Smooth muscle cell (in vitro differentiated cells): ENCODE measurements around the gene DSCAML1. TPM values are rescaled to one million over a fixed set of nuclear protein-coding genes. Genes with fewer than 3 reads are reported as not detected.

Experiments used
- DNase-seq: peaks from one replicate; lab custom pipeline; 2025; ENCODE audit not compliant: unreplicated experiment; lab: John Stamatoyannopoulos, UW
- H2AFZ ChIP-seq: fragments of 200-600 bp; sonication (generic); 2 replicates; pipeline ENCODE4 v1.6.0; 2016; ENCODE audit warnings: antibody characterized with exemption, low read depth, mild to moderate bottlenecking
- H3F3A ChIP-seq: fragments of 200-600 bp; sonication (generic); 2 replicates; pipeline ENCODE4 v1.6.0; 2017; ENCODE audit warnings: antibody characterized with exemption, low read depth
- H3K27ac ChIP-seq: fragments of 200-600 bp; sonication (generic); 2 replicates; pipeline ENCODE4 v1.5.1; 2016; ENCODE audit warnings: low read depth, mild to moderate bottlenecking
- H3K27me3 ChIP-seq: fragments of 200-600 bp; sonication (generic); 2 replicates; pipeline ENCODE4 v1.6.1; 2016; ENCODE audit warnings: low read depth, mild to moderate bottlenecking
- H3K36me3 ChIP-seq: fragments of 200-600 bp; sonication (generic); 2 replicates; pipeline ENCODE4 v1.5.1; 2016; ENCODE audit warnings: low read depth
- H3K4me1 ChIP-seq: fragments of 200-600 bp; sonication (generic); 2 replicates; pipeline ENCODE4 v1.5.1; 2016; ENCODE audit warnings: low read depth
- H3K4me2 ChIP-seq: fragments of 200-600 bp; sonication (generic); 2 replicates; pipeline ENCODE4 v1.6.0; 2016; ENCODE audit warnings: mild to moderate bottlenecking
- H3K4me3 ChIP-seq: fragments of 200-600 bp; sonication (generic); 2 replicates; pipeline ENCODE4 v1.5.1; 2016; ENCODE audit warnings: mild to moderate bottlenecking
- H3K79me2 ChIP-seq: fragments of 200-600 bp; sonication (generic); 2 replicates; pipeline ENCODE4 v1.6.0; 2016; ENCODE audit warnings: low read depth, mild to moderate bottlenecking
- H3K9ac ChIP-seq: fragments of 200-600 bp; sonication (generic); 2 replicates; pipeline ENCODE4 v1.6.0; 2016; ENCODE audit warnings: low read depth
- H3K9me3 ChIP-seq: fragments of 200-600 bp; sonication (generic); replicated peaks from 2 replicates; pipeline ENCODE4 v1.5.1; 2016; ENCODE audit warnings: low read depth
- H4K20me1 ChIP-seq: fragments of 200-600 bp; sonication (generic); 2 replicates; pipeline ENCODE4 v1.6.0; 2016; ENCODE audit warnings: low read depth
- CTCF ChIP-seq: fragments of 200-600 bp; sonication (generic); IDR thresholded peaks from 2 replicates; pipeline ENCODE4 v1.5.1; 2017; ENCODE audit warnings: borderline replicate concordance, mild to moderate bottlenecking, antibody characterized with exemption; ENCODE audit not compliant: insufficient read depth, poor library complexity, severe bottlenecking
- WGBS: methylation state at CpG from one replicate; pipeline ENCODE4 v1.1.7; 2016; ENCODE audit warnings: low lambda C conversion rate; 5-methylcytosine and 5-hydroxymethylcytosine counted together
- polyA plus RNA-seq: library from polyadenylated mRNA; unstranded; fragments of >200 nt; fragmentation: Nextera tagmentation; extraction: Ambion mirVana; gene quantifications from 2 replicates; pipeline ENCODE4 v1.2.1, GENCODE V29; 2016
- total RNA-seq: library from RNA; depleted of rRNA; stranded (reverse); fragments of >200 nt; gene quantifications from 2 replicates; pipeline ENCODE4 v1.2.3, GENCODE V29; 2014

Gene DSCAML1
- total and polyA plus RNA-seq, 2 experiments from 2014 or later, result 0.22 TPM; not detected in 1

GRCh38 chr11:117627259-117627658 lies 169.8 kb downstream of the DSCAML1 start:
- peaks cover 5% of the 10 kb centered on the region for H3K27me3 ChIP-seq
- 83% methylated on average over 13 of the region's 13 CpGs for WGBS
- no peaks in the 10 kb centered on the region for H3K36me3 ChIP-seq
- H2AFZ ChIP-seq, result no peak overlapping the region
- no peaks in the 10 kb centered on the region for H3K79me2 ChIP-seq
- no peak for DNase-seq
- no peaks in the 10 kb centered on the region for H3K9me3 ChIP-seq
- no peaks in the 10 kb centered on the region for H4K20me1 ChIP-seq
- H3F3A ChIP-seq, result no peaks in the 10 kb centered on the region
- no peak overlapping the region for H3K4me3 ChIP-seq
- H3K27ac ChIP-seq, result no peak overlapping the region
- H3K4me1 ChIP-seq, result no peaks in the 10 kb centered on the region
- TF ChIP-seq CTCF, result no peak
- H3K9ac ChIP-seq, result no peak overlapping the region
- H3K4me2 ChIP-seq, result no peak overlapping the region

- no peaks in the 10 kb centered on the region for H3K4me1 ChIP-seq
- no peak for DNase-seq
- 95% methylated on average over 9 of the region's 9 CpGs for WGBS
- H3K4me3 ChIP-seq, result no peak overlapping the region
- peaks cover 5% of the 10 kb centered on the region for H3K27me3 ChIP-seq
- TF ChIP-seq CTCF, result no peak
- no peak overlapping the region for H3K27ac ChIP-seq
- H3K9me3 ChIP-seq, result no peaks in the 10 kb centered on the region
- no peaks in the 10 kb centered on the region for H3K79me2 ChIP-seq
- no peak overlapping the region for H2AFZ ChIP-seq
- H3K9ac ChIP-seq, result no peak overlapping the region
- no peaks in the 10 kb centered on the region for H4K20me1 ChIP-seq
- no peak overlapping the region for H3K4me2 ChIP-seq
- no peaks in the 10 kb centered on the region for H3K36me3 ChIP-seq
- no peaks in the 10 kb centered on the region for H3F3A ChIP-seq
Observed at GRCh38 chr11:117626576-117626975, 170.4 kb downstream of the DSCAML1 start.

- no peaks in the 10 kb centered on the region for H4K20me1 ChIP-seq
- no peak overlapping the region for H2AFZ ChIP-seq
- no peaks in the 10 kb centered on the region for H3K36me3 ChIP-seq
- no peaks in the 10 kb centered on the region for H3F3A ChIP-seq
- no peaks in the 10 kb centered on the region for H3K79me2 ChIP-seq
- no peaks in the 10 kb centered on the region for H3K4me1 ChIP-seq
- TF ChIP-seq CTCF, result no peak
- H3K9me3 ChIP-seq, result no peaks in the 10 kb centered on the region
- H3K9ac ChIP-seq, result no peak overlapping the region
- no peak overlapping the region for H3K27ac ChIP-seq
- no peak for DNase-seq
- no peak overlapping the region for H3K4me2 ChIP-seq
- H3K27me3 ChIP-seq, result peaks cover 5% of the 10 kb centered on the region
- H3K4me3 ChIP-seq, result no peak overlapping the region
- WGBS, result 65% methylated on average over 4 of the region's 4 CpGs
Observed at GRCh38 chr11:117625237-117625636, 171.8 kb downstream of the DSCAML1 start.

- Histone ChIP-seq H3K27ac (no peak overlapping the region), H4K20me1 (no peaks in the 10 kb centered on the region), H3K4me1 (no peaks in the 10 kb centered on the region), H3F3A (no peaks in the 10 kb centered on the region), H3K9ac (no peak overlapping the region), H3K4me3 (no peak overlapping the region), H3K27me3 (no peaks in the 10 kb centered on the region), H3K36me3 (no peaks in the 10 kb centered on the region), H3K79me2 (no peaks in the 10 kb centered on the region), H3K4me2 (no peak overlapping the region), H3K9me3 (no peaks in the 10 kb centered on the region), H2AFZ (no peak overlapping the region)
- no peak for TF ChIP-seq CTCF
- no peak for DNase-seq
- whole genome bisulfite sequencing, result 89% methylated on average over 2 of the region's 2 CpGs
Observed at GRCh38 chr11:117623831-117624271, 173.2 kb downstream of the DSCAML1 start.
